K562 (cell line): Measurements from ENCODE around the gene PPHLN1. TPM values are rescaled to one million over a fixed set of nuclear protein-coding genes. Genes with fewer than 3 reads are reported as not detected.

Source experiments
- ADNP ChIP-seq: fragments of 200-800 bp; sonication (Bioruptor generic); IDR thresholded peaks from 2 replicates; pipeline ENCODE4 v1.6.1; 2016; ENCODE audit warnings: missing genetic modification characterization, missing compliant biosample characterization
- ARNT ChIP-seq, 2 experiments: fragments of 450-650 bp; IDR thresholded peaks; 2 replicates each; pipeline ENCODE4 v1.6.1; 2016; ENCODE audit warnings: mild to moderate bottlenecking in 1 of 2
- BHLHE40 ChIP-seq: IDR thresholded peaks from 2 replicates; pipeline ENCODE4 v1.6.1; 2011; ENCODE audit warnings: low read length, improper control_type of control experiment
- COPS2 ChIP-seq: fragments of 450-650 bp; conservative IDR thresholded peaks from 2 replicates; pipeline ENCODE4 v1.6.1; 2016; ENCODE audit warnings: mild to moderate bottlenecking, moderate library complexity
- CSDE1 ChIP-seq, 2 experiments: fragments of 450-650 bp; IDR thresholded peaks; 2 replicates each; pipeline ENCODE4 v1.6.1; 2016; ENCODE audit warnings: mild to moderate bottlenecking in 1 of 2
- GTF2E2 ChIP-seq: fragments of 200-800 bp; sonication (Bioruptor generic); IDR thresholded peaks from 2 replicates; pipeline ENCODE4 v1.6.1; 2016; ENCODE audit warnings: missing genetic modification characterization, missing compliant biosample characterization
- JUNB ChIP-seq: fragments of 450-650 bp; formaldehyde crosslinking; conservative IDR thresholded peaks from 2 replicates; pipeline ENCODE4 v1.4.0; 2020; ENCODE audit warnings: mild to moderate bottlenecking
- MAFG ChIP-seq: fragments of 450-650 bp; conservative IDR thresholded peaks from 2 replicates; pipeline ENCODE4 v1.6.1; 2016; ENCODE audit warnings: missing genetic modification characterization, missing compliant biosample characterization
- PCBP1 ChIP-seq: fragments of 200-400 bp; formaldehyde crosslinking; IDR thresholded peaks from 2 replicates; pipeline ENCODE4 v1.6.1; 2018; ENCODE audit warnings: mild to moderate bottlenecking, low read depth, low read length; ENCODE audit not compliant: poor library complexity, severe bottlenecking
- POLR3A ChIP-seq: IDR thresholded peaks from 2 replicates; pipeline ENCODE4 v1.6.1; 2011; ENCODE audit warnings: borderline replicate concordance, mild to moderate bottlenecking, moderate library complexity; ENCODE audit not compliant: insufficient read length, insufficient read depth; ENCODE audit errors: extremely low read depth
- SAP30 ChIP-seq: fragments of 200-600 bp; sonication (generic); IDR thresholded peaks from 2 replicates; pipeline ENCODE4 v1.6.1; 2012; ENCODE audit warnings: borderline replicate concordance, low read depth, mild to moderate bottlenecking, moderate library complexity, low read length, control low read depth, inconsistent platforms; ENCODE audit not compliant: insufficient read depth, poor library complexity, severe bottlenecking
- SMARCB1 ChIP-seq: IDR thresholded peaks from 2 replicates; pipeline ENCODE4 v1.6.1; 2011; ENCODE audit warnings: improper control_type of control experiment, low read depth; ENCODE audit not compliant: insufficient read length
- THRAP3 ChIP-seq: fragments of 450-650 bp; IDR thresholded peaks from 2 replicates; pipeline ENCODE4 v1.6.1; 2016; ENCODE audit warnings: mild to moderate bottlenecking, inconsistent platforms, borderline replicate concordance
- ZBTB1 ChIP-seq: sonication (generic); formaldehyde crosslinking; IDR thresholded peaks from 2 replicates; pipeline ENCODE4 v1.8.1; 2023; ENCODE audit warnings: missing genetic modification reagents, low read depth, mild to moderate bottlenecking, borderline replicate concordance
- ZNF184 ChIP-seq: sonication (generic); formaldehyde crosslinking; IDR thresholded peaks from 2 replicates; pipeline ENCODE4 v1.5.0; 2020; ENCODE audit warnings: missing genetic modification reagents
- ZNF586 ChIP-seq: fragments of 450-650 bp; formaldehyde crosslinking; conservative IDR thresholded peaks from 2 replicates; pipeline ENCODE4 v1.4.0; 2020; ENCODE audit warnings: mild to moderate bottlenecking, moderate library complexity
- ZNF589 ChIP-seq: fragments of 200-800 bp; sonication (Bioruptor generic); IDR thresholded peaks from 2 replicates; pipeline ENCODE4 v1.6.1; 2016; ENCODE audit warnings: low read depth, missing genetic modification characterization, missing compliant biosample characterization
- ZNF778 ChIP-seq: fragments of 450-650 bp; formaldehyde crosslinking; IDR thresholded peaks from 2 replicates; pipeline ENCODE4 v1.4.0; 2020; ENCODE audit warnings: mild to moderate bottlenecking, moderate library complexity
- polyA plus RNA-seq, 8 experiments: library from polyadenylated mRNA; depleted of rRNA in 4 of 8; stranded (reverse) in 5 of 8; unstranded in 3 of 8; fragments of >200 nt; fragmentation: Nextera tagmentation in 2 of 8; fragmentation: Illumina TruSeq in 1 of 8; extraction: Ambion mirVana in 2 of 8; extraction: Trizol in 1 of 8; gene quantifications; 2 replicates each; pipeline versions ENCODE4 v1.2.1 to v1.2.3, GENCODE V29; 2011 to 2014; ENCODE audit warnings: inconsistent platforms in 1 of 8, missing spikeins in 1 of 8
- total RNA-seq, 7 experiments: library from RNA; depleted of rRNA in 6 of 7; stranded (reverse); fragments of >200 nt in 6 of 7; fragmentation: Illumina TruSeq in 2 of 7; extraction: Trizol in 2 of 7; gene quantifications; 2 replicates each; pipeline versions ENCODE4 v1.2.1 to v1.2.3, GENCODE V29; 2011 to 2021; ENCODE audit warnings: low replicate concordance in 1 of 7
- TF ChIP-seq, protein P1 (sequence below): fragments of 450-650 bp; IDR thresholded peaks from 2 replicates; pipeline ENCODE4 v1.6.1; 2016; ENCODE audit warnings: mild to moderate bottlenecking
- TF ChIP-seq, protein P2 (sequence below): sonication (generic); formaldehyde crosslinking; IDR thresholded peaks from 2 replicates; pipeline ENCODE4 v1.8.0; 2022; ENCODE audit warnings: missing genetic modification reagents, mild to moderate bottlenecking, moderate library complexity, borderline replicate concordance
- TF ChIP-seq, protein P3 (sequence below): fragments of 450-650 bp; formaldehyde crosslinking; IDR thresholded peaks from 2 replicates; pipeline ENCODE4 v1.4.0; 2020; ENCODE audit warnings: mild to moderate bottlenecking
- TF ChIP-seq, protein P4 (sequence below): IDR thresholded peaks from 3 replicates; pipeline ENCODE4 v1.6.1; 2011; ENCODE audit warnings: borderline replicate concordance, mild to moderate bottlenecking, moderate library complexity; ENCODE audit not compliant: insufficient read length; ENCODE audit errors: extremely low read depth

Gene PPHLN1
- total and polyA plus RNA-seq, 9 of the 15 experiments (the other 6 are each of a cell fraction or from before 2014, with no cell fraction given): 66.3 to 112 (median 93.6) TPM

DNA sequence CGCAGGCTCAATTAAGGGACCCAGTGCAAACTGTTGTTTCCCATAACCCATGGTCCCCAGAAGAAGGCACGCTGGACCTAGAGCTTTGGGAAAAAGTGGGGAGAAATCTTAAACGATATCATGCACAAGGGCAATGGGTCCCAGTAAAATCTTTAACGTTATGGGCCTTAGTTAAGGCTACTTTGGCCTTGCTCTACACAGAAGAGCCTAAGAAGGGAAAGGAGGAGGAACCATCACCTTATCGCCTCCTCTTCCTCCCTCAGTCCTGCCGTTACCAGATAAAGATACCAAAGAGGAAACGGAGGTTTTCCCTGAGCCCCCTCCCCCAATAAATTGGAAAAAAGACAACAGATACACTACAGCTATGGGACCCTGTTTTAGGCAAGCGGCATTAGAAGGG, 116.9 kb downstream of the PPHLN1 start (continued):
- TF ChIP-seq, protein P1, sequence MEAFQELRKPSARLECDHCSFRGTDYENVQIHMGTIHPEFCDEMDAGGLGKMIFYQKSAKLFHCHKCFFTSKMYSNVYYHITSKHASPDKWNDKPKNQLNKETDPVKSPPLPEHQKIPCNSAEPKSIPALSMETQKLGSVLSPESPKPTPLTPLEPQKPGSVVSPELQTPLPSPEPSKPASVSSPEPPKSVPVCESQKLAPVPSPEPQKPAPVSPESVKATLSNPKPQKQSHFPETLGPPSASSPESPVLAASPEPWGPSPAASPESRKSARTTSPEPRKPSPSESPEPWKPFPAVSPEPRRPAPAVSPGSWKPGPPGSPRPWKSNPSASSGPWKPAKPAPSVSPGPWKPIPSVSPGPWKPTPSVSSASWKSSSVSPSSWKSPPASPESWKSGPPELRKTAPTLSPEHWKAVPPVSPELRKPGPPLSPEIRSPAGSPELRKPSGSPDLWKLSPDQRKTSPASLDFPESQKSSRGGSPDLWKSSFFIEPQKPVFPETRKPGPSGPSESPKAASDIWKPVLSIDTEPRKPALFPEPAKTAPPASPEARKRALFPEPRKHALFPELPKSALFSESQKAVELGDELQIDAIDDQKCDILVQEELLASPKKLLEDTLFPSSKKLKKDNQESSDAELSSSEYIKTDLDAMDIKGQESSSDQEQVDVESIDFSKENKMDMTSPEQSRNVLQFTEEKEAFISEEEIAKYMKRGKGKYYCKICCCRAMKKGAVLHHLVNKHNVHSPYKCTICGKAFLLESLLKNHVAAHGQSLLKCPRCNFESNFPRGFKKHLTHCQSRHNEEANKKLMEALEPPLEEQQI: no peak
- no peak for TF ChIP-seq ARNT (IDR thresholded peaks at IDR 0.05)
- TF ChIP-seq, protein P2, sequence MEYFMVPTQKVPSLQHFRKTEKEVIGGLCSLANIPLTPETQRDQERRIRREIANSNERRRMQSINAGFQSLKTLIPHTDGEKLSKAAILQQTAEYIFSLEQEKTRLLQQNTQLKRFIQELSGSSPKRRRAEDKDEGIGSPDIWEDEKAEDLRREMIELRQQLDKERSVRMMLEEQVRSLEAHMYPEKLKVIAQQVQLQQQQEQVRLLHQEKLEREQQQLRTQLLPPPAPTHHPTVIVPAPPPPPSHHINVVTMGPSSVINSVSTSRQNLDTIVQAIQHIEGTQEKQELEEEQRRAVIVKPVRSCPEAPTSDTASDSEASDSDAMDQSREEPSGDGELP (CRISPR knock-in tag): no peak
- TF ChIP-seq SMARCB1: no peak
- no peak for TF ChIP-seq ADNP (tag)
- no peak for TF ChIP-seq ZBTB1 (CRISPR knock-in tag)
- no peak for TF ChIP-seq ZNF184 (CRISPR knock-in tag)
- TF ChIP-seq BHLHE40: no peak
- TF ChIP-seq ZNF778 (CRISPR knock-in tag): no peak
- no peak for TF ChIP-seq GTF2E2
- no peak for TF ChIP-seq POLR3A
- TF ChIP-seq PCBP1: no peak
- TF ChIP-seq, protein P3, sequence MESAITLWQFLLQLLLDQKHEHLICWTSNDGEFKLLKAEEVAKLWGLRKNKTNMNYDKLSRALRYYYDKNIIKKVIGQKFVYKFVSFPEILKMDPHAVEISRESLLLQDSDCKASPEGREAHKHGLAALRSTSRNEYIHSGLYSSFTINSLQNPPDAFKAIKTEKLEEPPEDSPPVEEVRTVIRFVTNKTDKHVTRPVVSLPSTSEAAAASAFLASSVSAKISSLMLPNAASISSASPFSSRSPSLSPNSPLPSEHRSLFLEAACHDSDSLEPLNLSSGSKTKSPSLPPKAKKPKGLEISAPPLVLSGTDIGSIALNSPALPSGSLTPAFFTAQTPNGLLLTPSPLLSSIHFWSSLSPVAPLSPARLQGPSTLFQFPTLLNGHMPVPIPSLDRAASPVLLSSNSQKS (CRISPR knock-in tag): no peak
- TF ChIP-seq CSDE1 (IDR thresholded peaks at IDR 0.05): no peak
- TF ChIP-seq SAP30: no peak
- peak; percentile 53; the same call in 1 of the 2 replicates for TF ChIP-seq ZNF589
- TF ChIP-seq COPS2: no peak
- no peak for TF ChIP-seq ZNF586 (CRISPR knock-in tag)
- no peak for TF ChIP-seq JUNB (CRISPR knock-in tag)
- TF ChIP-seq, protein P4, sequence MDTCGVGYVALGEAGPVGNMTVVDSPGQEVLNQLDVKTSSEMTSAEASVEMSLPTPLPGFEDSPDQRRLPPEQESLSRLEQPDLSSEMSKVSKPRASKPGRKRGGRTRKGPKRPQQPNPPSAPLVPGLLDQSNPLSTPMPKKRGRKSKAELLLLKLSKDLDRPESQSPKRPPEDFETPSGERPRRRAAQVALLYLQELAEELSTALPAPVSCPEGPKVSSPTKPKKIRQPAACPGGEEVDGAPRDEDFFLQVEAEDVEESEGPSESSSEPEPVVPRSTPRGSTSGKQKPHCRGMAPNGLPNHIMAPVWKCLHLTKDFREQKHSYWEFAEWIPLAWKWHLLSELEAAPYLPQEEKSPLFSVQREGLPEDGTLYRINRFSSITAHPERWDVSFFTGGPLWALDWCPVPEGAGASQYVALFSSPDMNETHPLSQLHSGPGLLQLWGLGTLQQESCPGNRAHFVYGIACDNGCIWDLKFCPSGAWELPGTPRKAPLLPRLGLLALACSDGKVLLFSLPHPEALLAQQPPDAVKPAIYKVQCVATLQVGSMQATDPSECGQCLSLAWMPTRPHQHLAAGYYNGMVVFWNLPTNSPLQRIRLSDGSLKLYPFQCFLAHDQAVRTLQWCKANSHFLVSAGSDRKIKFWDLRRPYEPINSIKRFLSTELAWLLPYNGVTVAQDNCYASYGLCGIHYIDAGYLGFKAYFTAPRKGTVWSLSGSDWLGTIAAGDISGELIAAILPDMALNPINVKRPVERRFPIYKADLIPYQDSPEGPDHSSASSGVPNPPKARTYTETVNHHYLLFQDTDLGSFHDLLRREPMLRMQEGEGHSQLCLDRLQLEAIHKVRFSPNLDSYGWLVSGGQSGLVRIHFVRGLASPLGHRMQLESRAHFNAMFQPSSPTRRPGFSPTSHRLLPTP: no peak
- TF ChIP-seq THRAP3: no peak
- no peak for TF ChIP-seq MAFG (tag)
